Stimulated activated CD4-positive, alpha-beta T cell treated with anti-CD3 and anti-CD28 coated beads, Interleukin-4, amount 100 ng/mL, for 24 hours (primary cell): ENCODE results near the gene TMEM168.

ENCODE experiments used
- DNase-seq: peaks from one replicate; pipeline ENCODE4 v3.0.0-alpha.2; 2020

Gene TMEM168

DNA sequence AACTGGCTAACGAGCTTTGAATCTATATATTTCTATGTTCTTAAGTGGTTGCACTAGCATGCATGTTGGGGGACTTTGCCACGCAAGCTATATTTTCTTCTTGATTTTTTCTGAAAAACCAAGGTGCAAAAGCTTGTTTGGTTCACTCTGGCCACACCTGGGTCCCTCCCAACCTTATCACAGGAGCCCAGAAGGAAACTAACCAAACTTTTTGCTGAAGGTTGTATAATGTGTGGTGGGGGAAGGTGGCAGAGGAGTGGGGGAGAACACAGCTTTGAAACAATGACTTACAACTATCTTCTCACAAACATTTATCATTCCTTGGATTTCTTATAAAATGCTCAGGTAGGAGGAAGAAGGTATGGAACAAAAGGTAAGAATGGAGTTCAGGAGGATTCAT lies 75.3 kb downstream of the TMEM168 start:
- no peak for DNase-seq
